ENCODE measurements around the gene PHC2. TPM values are rescaled to one million over a fixed set of nuclear protein-coding genes. Genes with fewer than 3 reads are reported as not detected.

Gene PHC2
- total and polyA plus RNA-seq, 9 of the 15 experiments (the other 6 are each of a cell fraction or from before 2014, with no cell fraction given) = 3.1 to 67.6 (median 34.6) TPM

DNA sequence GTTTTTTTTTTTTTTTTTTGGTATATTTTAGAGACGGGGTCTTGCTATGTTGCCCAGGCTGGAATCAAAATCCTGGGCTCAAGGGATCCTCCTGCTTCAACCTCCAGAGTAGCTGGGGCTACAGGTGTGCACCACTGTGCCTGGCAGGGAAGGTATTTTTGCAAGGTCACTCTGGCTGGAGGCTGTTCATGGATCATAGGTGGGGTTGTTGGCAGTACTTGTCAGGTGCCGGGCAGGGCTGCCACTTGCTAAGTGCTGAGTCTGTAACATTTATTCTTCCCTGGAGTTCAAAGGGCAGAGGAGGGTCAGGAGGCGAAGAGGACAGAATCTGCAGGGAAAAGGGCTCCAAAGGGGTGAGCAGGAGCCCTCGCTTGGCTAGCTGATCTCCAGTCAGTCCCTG lies 134.1 kb downstream of the PHC2 start:
- H4K20me1 ChIP-seq (replicated peaks; ENCODE audit: control insufficient read depth, insufficient read depth, low read length) = peaks cover 4% of the 10 kb centered on the region; the same call in 1 of the 2 replicates
- no peak overlapping the region for H3K9ac ChIP-seq (ENCODE audit: insufficient read depth in 1 of 2, low read depth in 2 of 2, low read length in 2 of 2)
- POLR2A ChIA-PET = no interaction called here
- in situ Hi-C loops (cut with MboI) = loop anchor here (5.0 to 10.0 kb wide), 3 partner anchors 70 to 315 kb away; no protein-coding TSS in a partner anchor
- CTCF ChIA-PET (ENCODE audit: low intra/inter-chr PET ratio) = interaction anchor here (1.8 to 4.1 kb wide), 3 partner anchors 71 to 173 kb away, joined by 10 to 59 read pairs (median 15); no protein-coding TSS in a partner anchor
- ATAC-seq = no peak
- H3K27ac ChIP-seq (ENCODE audit: extremely low read depth, low read depth, low read length) = no peak overlapping the region
- TF ChIP-seq ZNF316 (IDR thresholded peaks at IDR 0.05) (0 out of 2 replicates have a peak, but pooled peaks have one; percentile 2), TFAM (CRISPR knock-in tag; conservative IDR thresholded peaks at IDR 0.05) (no peak), BDP1 (IDR thresholded peaks at IDR 0.05; ENCODE audit: insufficient read depth, insufficient read length) (no peak), ZNF121 (CRISPR knock-in tag; conservative IDR thresholded peaks at IDR 0.05) (peak; percentile 63)
- no peaks in the 10 kb centered on the region for H3K9me3 ChIP-seq (replicated peaks; ENCODE audit: control insufficient read depth, insufficient read depth, low read depth, low read length)
- no peaks in the 10 kb centered on the region for H3K36me3 ChIP-seq (ENCODE audit: control insufficient read depth, insufficient read depth, low read length)
- H3K4me2 ChIP-seq (ENCODE audit: insufficient read depth, low read length) = no peak overlapping the region
- H3K9me1 ChIP-seq (ENCODE audit: control insufficient read depth, insufficient read depth, low read length) = no peaks in the 10 kb centered on the region
- no peak overlapping the region for H3K4me3 ChIP-seq
- FAIRE-seq = no peak
- no peaks in the 10 kb centered on the region for H3K79me2 ChIP-seq (ENCODE audit: control insufficient read depth, insufficient read depth, low read length)
- no peak overlapping the region for H2AFZ ChIP-seq (ENCODE audit: low read depth, low read length)
- 5% methylated on average over 4 of the region's 4 CpGs for WGBS (ENCODE audit: insufficient coverage, low coverage, missing lambda C conversion rate)
- BruUV-seq (replicated peaks) = no TSS peak
- H3K4me1 ChIP-seq (replicated peaks in 1 of 2; ENCODE audit: control insufficient read depth in 2 of 2, insufficient read depth in 2 of 2, low read length in 2 of 2) = peaks cover 0 to 6% of the 10 kb centered on the region in 2 experiments; a peak in 1 of 5 replicates
- intact Hi-C loops (cut with micrococcal nuclease) = loop anchor here (10.0 kb wide), 1 partner anchor 162 kb away; no protein-coding TSS in a partner anchor
- peaks cover 0 to 26% of the 10 kb centered on the region in 2 experiments; a peak in 3 of 5 replicates for H3K27me3 ChIP-seq (ENCODE audit: control insufficient read depth in 2 of 2, insufficient read depth in 2 of 2, low read length in 2 of 2)
- DNase-seq (ENCODE audit: extremely low read depth in 1 of 4, low spot score in 3 of 4) = no peak

DNA sequence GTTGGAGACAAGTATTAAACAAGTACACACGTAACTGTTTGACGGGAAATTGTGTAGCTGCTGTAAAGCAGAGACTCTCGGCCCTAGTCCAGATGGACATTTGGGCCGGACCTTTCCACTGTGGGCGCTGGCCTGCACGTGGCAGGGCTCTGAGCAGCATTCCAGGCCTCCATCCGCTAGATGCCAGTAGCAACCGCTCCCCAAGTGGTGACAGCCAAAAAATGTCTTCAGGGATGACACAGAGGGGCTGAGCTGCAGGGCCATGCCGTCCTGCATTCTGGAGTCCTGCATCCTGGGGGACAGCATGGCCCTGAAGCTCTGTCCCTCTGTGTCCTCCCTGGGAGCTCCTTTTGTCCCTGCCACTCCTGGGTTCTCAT lies 134.8 kb downstream of the PHC2 start:
- intact Hi-C loops (cut with micrococcal nuclease) (loop anchor here (10.0 kb wide), 1 partner anchor 161 kb away; no protein-coding TSS in a partner anchor), in situ Hi-C loops (cut with MboI) (loop anchor here (5.0 to 10.0 kb wide), 3 partner anchors 71 to 316 kb away; no protein-coding TSS in a partner anchor)
- Histone ChIP-seq H3K9ac (ENCODE audit: insufficient read depth in 1 of 2, low read depth in 2 of 2, low read length in 2 of 2) (no peak overlapping the region), H3K27ac (ENCODE audit: extremely low read depth, low read depth, low read length) (no peak overlapping the region), H3K9me1 (ENCODE audit: control insufficient read depth, insufficient read depth, low read length) (no peaks in the 10 kb centered on the region), H3K9me3 (replicated peaks; ENCODE audit: control insufficient read depth, insufficient read depth, low read depth, low read length) (no peaks in the 10 kb centered on the region), H3K36me3 (ENCODE audit: control insufficient read depth, insufficient read depth, low read length) (no peaks in the 10 kb centered on the region), H3K27me3 (ENCODE audit: control insufficient read depth in 2 of 2, insufficient read depth in 2 of 2, low read length in 2 of 2) (peaks cover 0 to 23% of the 10 kb centered on the region in 2 experiments; a peak in 3 of 5 replicates), H2AFZ (ENCODE audit: low read depth, low read length) (no peak overlapping the region), H4K20me1 (replicated peaks; ENCODE audit: control insufficient read depth, insufficient read depth, low read length) (peaks cover 4% of the 10 kb centered on the region; the same call in 1 of the 2 replicates), H3K4me2 (ENCODE audit: insufficient read depth, low read length) (no peak overlapping the region), H3K4me3 (no peak overlapping the region), H3K79me2 (ENCODE audit: control insufficient read depth, insufficient read depth, low read length) (no peaks in the 10 kb centered on the region), H3K4me1 (replicated peaks in 1 of 2; ENCODE audit: control insufficient read depth in 2 of 2, insufficient read depth in 2 of 2, low read length in 2 of 2) (peaks cover 0 to 6% of the 10 kb centered on the region in 2 experiments; a peak in 1 of 5 replicates)
- BruUV-seq (replicated peaks) = no TSS peak
- WGBS (ENCODE audit: insufficient coverage, low coverage, missing lambda C conversion rate) = 15% methylated on average over 9 of the region's 9 CpGs
- TF ChIP-seq, protein P1, sequence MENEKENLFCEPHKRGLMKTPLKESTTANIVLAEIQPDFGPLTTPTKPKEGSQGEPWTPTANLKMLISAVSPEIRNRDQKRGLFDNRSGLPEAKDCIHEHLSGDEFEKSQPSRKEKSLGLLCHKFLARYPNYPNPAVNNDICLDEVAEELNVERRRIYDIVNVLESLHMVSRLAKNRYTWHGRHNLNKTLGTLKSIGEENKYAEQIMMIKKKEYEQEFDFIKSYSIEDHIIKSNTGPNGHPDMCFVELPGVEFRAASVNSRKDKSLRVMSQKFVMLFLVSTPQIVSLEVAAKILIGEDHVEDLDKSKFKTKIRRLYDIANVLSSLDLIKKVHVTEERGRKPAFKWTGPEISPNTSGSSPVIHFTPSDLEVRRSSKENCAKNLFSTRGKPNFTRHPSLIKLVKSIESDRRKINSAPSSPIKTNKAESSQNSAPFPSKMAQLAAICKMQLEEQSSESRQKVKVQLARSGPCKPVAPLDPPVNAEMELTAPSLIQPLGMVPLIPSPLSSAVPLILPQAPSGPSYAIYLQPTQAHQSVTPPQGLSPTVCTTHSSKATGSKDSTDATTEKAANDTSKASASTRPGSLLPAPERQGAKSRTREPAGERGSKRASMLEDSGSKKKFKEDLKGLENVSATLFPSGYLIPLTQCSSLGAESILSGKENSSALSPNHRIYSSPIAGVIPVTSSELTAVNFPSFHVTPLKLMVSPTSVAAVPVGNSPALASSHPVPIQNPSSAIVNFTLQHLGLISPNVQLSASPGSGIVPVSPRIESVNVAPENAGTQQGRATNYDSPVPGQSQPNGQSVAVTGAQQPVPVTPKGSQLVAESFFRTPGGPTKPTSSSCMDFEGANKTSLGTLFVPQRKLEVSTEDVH (IDR thresholded peaks at IDR 0.05; ENCODE audit: low read depth, partially characterized antibody) = no peak
- TF ChIP-seq TEAD1 (CRISPR knock-in tag; IDR thresholded peaks at IDR 0.05) = 0 out of 4 replicates have a peak, but pooled peaks of 1 of the 2 experiments have one; percentile 25
- TF ChIP-seq, protein P2, sequence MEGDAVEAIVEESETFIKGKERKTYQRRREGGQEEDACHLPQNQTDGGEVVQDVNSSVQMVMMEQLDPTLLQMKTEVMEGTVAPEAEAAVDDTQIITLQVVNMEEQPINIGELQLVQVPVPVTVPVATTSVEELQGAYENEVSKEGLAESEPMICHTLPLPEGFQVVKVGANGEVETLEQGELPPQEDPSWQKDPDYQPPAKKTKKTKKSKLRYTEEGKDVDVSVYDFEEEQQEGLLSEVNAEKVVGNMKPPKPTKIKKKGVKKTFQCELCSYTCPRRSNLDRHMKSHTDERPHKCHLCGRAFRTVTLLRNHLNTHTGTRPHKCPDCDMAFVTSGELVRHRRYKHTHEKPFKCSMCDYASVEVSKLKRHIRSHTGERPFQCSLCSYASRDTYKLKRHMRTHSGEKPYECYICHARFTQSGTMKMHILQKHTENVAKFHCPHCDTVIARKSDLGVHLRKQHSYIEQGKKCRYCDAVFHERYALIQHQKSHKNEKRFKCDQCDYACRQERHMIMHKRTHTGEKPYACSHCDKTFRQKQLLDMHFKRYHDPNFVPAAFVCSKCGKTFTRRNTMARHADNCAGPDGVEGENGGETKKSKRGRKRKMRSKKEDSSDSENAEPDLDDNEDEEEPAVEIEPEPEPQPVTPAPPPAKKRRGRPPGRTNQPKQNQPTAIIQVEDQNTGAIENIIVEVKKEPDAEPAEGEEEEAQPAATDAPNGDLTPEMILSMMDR (IDR thresholded peaks at IDR 0.05 in 2 of 3, conservative IDR thresholded peaks at IDR 0.05 in 1 of 3; ENCODE audit: insufficient read depth in 2 of 3, low read depth in 1 of 3, low read length in 3 of 3) = peak in 1 of 3 experiments; percentile 27; a peak in 2 of 6 replicates
- no peak for FAIRE-seq
- POLR2A ChIA-PET = interaction anchor here (0.5 to 1.0 kb wide), 4 partner anchors 16 to 68 kb away, joined by 3 to 5 read pairs (median 4); no protein-coding TSS in a partner anchor
- DNase-seq (ENCODE audit: extremely low read depth in 1 of 4, low spot score in 3 of 4) = no peak
- CTCF ChIA-PET (ENCODE audit: low intra/inter-chr PET ratio) = interaction anchor here (1.5 to 4.1 kb wide), 5 partner anchors 55 to 174 kb away, joined by 7 to 59 read pairs (median 10); no protein-coding TSS in a partner anchor
- ATAC-seq = no peak

All from K562 (cell line).